NCI-H748 treated with DMSO at 0.1 percent for 48 hours (cell line): ENCODE results near the gene PNISR.

Source experiments
- DNase-seq: peaks from one replicate; lab custom pipeline; 2025; lab: John Stamatoyannopoulos, UW

PNISR gene

GRCh38 chr6:99409672-99410071 lies 15.4 kb downstream of the PNISR start:
- DNase-seq, result no peak

GRCh38 chr6:99407076-99407475 lies 18.0 kb downstream of the PNISR start:
- no peak for DNase-seq

GRCh38 chr6:99402448-99402847 lies 22.7 kb downstream of the PNISR start:
- no peak for DNase-seq

- DNase-seq, result no peak
These were observed 27.8 kb downstream of the PNISR start for GRCh38 chr6:99397287-99397686.

- DNase-seq, result peak; percentile 62
These were observed 31.2 kb downstream of the PNISR start, which contains the start of gene COQ3 for GRCh38 chr6:99393698-99394531. TSS of gene COQ3 (minus strand) at chr6:99394195. CDS start at chr6:99394179, 16 bp downstream.

DNA sequence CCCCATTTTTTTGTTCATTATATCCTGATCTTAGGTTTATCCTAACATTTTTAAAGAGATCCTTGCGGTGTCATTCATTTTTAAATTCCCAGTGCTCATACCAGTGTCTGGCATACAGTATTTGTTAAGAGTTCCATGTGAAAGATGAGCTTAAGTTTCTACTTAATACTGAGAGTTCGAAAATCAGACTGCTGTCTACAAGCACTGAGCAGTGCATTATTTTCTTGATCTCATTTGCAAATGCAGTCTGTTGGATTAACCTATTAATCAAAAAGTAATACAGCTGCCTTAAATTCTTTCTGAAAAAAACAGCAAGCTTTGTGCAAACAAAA lies 31.8 kb downstream of the PNISR start:
- no peak for DNase-seq

- DNase-seq, result no peak
These were observed 34.2 kb downstream of the PNISR start for GRCh38 chr6:99390896-99391295.

- DNase-seq, result no peak
These were observed 40.6 kb downstream of the PNISR start for GRCh38 chr6:99384507-99384906.

- no peak for DNase-seq
These were observed 46.5 kb downstream of the PNISR start for GRCh38 chr6:99378636-99379035.

- DNase-seq, result no peak
These were observed 55.6 kb downstream of the PNISR start for GRCh38 chr6:99369533-99369932.

- no peak for DNase-seq
These were observed 58.3 kb downstream of the PNISR start for GRCh38 chr6:99366852-99367251.

DNA sequence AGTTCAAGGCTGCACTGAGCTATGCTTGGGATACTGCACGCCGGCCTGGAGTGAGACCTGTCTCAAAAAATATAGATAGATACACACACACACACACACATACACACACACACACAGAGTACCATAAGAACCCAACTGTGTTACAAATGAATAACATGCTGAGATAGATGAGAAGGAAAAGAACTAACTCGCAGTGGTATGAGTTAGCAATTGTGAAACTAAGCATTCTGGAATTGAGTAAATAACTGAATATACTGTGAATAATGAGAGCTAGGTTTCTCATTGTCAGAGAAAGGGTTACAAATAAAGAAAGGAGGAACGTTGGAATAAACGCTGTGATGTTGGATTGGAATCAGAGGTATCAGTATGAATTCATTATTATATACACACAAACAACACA lies 61.1 kb downstream of the PNISR start:
- DNase-seq, result no peak

DNA sequence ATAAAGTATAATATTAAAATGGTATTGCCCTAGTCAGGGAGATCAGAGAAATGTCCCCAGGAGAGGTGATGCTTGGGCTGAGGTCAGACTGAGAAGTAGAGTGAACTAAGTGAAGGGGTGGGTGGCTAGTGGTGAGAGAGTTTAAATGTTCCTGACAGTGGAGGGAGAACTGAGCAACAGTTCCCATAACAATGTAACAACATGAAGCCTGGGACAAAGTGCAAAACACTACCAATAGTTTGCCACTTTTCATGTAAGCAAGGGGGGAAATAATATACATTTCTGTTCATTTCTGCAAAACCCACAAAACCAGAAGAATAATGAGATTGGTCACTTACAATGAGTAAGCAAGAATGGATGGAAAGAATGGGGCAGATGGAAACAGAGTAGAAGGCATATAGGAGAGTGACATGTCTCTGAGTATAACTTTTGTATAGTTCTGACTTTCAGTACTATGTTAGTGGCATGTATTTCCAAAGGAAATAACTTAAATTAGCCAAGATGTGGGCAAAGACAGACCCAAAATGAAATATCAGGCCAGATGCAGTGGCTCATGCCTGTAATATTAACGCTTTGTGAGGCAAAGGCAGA lies 62.3 kb downstream of the PNISR start:
- DNase-seq, result no peak

GRCh38 chr6:99359800-99360199 lies 65.3 kb downstream of the PNISR start:
- DNase-seq, result no peak

GRCh38 chr6:99356641-99357040 lies 68.5 kb downstream of the PNISR start:
- no peak for DNase-seq

DNA sequence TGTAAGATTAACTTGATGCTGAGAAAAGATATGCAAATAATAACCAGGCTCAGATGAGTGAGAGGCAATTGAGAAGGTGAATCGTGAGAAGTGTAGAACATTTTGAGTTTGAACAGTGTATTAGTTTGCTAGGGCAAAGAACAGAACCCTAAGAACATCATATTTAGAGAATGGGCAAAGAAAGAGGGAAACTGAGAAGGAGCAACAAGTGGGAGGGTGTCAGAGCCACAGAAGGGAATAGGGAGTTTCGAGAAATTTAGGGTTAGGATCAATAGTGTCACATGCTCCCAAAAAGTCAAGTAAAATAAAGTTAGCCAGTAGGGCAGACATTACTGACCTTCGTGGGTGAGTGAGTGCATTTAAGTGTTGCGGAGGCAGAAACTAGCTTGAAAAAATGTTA lies 70.1 kb downstream of the PNISR start:
- no peak for DNase-seq

GRCh38 chr6:99353126-99353525 lies 72.0 kb downstream of the PNISR start:
- DNase-seq, result no peak

GRCh38 chr6:99350573-99350972 lies 74.5 kb downstream of the PNISR start:
- no peak for DNase-seq

DNA sequence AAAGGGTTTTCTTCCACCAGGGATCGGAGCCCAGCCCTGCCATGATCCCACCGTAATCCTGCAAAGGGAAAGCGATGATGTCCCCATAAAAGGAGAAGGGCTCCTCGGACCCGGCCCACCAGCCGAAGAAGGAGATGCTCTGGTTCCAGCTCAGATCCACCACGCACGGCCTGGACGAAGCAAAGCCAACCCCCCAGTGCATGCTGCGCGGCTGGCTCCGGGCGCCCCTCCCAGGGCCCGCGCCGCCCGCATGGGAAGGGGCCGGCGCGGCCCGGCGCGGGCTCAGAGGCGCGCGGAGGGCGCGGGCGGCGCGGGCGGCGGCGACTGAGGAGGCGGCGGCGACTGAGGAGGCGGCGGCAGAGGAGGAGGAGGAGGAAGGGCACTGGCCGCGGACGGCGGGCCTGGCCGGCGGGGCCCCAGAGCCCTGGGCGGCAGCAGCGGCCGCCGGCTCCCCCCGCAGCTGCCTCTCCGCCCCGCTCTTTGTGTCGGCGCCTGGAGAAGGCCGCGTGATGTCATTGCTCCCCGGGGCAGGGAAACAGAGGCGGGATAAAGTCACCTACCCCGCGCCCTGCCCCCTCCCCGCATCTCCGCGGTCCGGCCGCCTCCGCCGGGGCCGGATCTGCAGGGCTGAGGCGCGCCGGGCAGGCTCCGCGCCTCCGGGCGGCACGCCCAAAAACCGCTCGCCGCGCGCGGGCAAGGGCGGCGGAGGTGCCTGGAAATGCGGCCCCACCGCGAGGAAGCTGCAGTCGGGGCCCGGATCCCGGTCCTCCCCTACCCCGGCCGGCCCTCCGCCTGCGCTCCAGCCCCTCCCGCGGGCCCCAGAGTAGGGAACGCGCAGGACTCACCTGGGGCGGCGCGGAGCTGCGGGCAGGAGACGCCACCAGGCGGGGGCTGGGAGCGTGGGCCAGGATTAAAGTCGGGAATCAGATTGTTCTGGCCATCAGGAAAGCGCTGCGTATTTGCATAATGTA lies 75.7 kb downstream of the PNISR start, which contains the start of gene FAXC:
Gene FAXC, minus strand, starts transcription at position 504 of the 971 bp plus-strand sequence. Its CDS starts 302 bp downstream, at position 202.
- peak; percentile 49 for DNase-seq

GRCh38 chr6:99348288-99349170 lies 76.6 kb downstream of the PNISR start:
- peak; percentile 45 for DNase-seq
